IPS DF 6.9 (cell line): Measurements from ENCODE around the gene BBOX1.

Experiments used
- DNase-seq: peaks from one replicate; pipeline ENCODE4 v3.0.0-alpha.2; 2013; ENCODE audit warnings: low read depth, low spot score
- H3K27ac ChIP-seq: one replicate; pipeline ENCODE4 v1.5.1; 2013; ENCODE audit warnings: low read length, control low read depth
- H3K27me3 ChIP-seq: 2 replicates; pipeline ENCODE4 v1.6.1; 2013; ENCODE audit warnings: mild to moderate bottlenecking, low read length; ENCODE audit not compliant: control insufficient read depth, insufficient read depth
- H3K36me3 ChIP-seq: 2 replicates; pipeline ENCODE4 v1.6.1; 2013; ENCODE audit warnings: low read length; ENCODE audit not compliant: control insufficient read depth, insufficient read depth
- H3K4me1 ChIP-seq: 2 replicates; pipeline ENCODE4 v1.6.1; 2013; ENCODE audit warnings: low read length; ENCODE audit not compliant: control insufficient read depth, insufficient read depth
- H3K4me3 ChIP-seq: 2 replicates; pipeline ENCODE4 v1.5.1; 2013; ENCODE audit warnings: mild to moderate bottlenecking, low read length
- H3K9me3 ChIP-seq: 2 replicates; pipeline ENCODE4 v1.6.1; 2013; ENCODE audit warnings: low read length, inconsistent platforms; ENCODE audit not compliant: control insufficient read depth, insufficient read depth
- WGBS: extraction: QIAGEN DNeasy Blood & Tissue Kit; methylation state at CpG from one replicate; pipeline ENCODE4 v1.1.7; 2013; ENCODE audit warnings: mixed read lengths, missing lambda C conversion rate; ENCODE audit not compliant: insufficient read length, insufficient coverage; 5-methylcytosine and 5-hydroxymethylcytosine counted together

Gene BBOX1

DNA sequence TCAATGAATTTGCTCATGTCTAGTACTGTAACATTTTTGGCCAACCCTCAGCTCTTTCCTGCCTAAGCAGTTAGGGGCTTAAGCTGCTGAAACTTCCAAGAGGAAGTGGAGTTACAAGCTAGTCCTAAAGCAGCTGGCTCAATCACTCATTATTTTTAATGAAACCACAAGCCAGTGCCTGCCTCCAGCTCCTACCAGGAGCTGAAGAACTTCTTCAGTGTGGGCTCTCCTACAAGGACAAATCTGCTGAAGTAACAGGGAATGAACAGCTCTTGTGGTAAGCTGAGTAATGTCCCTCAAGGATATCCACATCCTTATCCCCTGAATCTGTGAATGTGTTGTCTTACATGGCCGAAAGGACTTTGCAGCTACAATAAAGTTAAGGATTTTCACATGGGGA, 112.5 kb downstream of the BBOX1 start:
- no CpG with 5 or more reads among the region's 1 CpG for WGBS
- DNase-seq, result no peak
- Histone ChIP-seq H3K4me1 (no peaks in the 10 kb centered on the region; the same call in 1 of the 2 replicates), H3K27me3 (no peaks in the 10 kb centered on the region), H3K9me3 (no peaks in the 10 kb centered on the region), H3K36me3 (no peaks in the 10 kb centered on the region), H3K4me3 (no peak overlapping the region), H3K27ac (no peak overlapping the region)

GRCh38 chr11:27158456-27159334, 118.1 kb downstream of the BBOX1 start:
- Histone ChIP-seq H3K4me3 (no peak overlapping the region), H3K27ac (no peak overlapping the region), H3K27me3 (no peaks in the 10 kb centered on the region), H3K36me3 (no peaks in the 10 kb centered on the region), H3K9me3 (no peaks in the 10 kb centered on the region), H3K4me1 (no peaks in the 10 kb centered on the region)
- WGBS, result no CpG with 5 or more reads among the region's 10 CpGs
- peak; percentile 20 for DNase-seq

- no peak for DNase-seq
- no CpG with 5 or more reads among the region's 2 CpGs for WGBS
- no peaks in the 10 kb centered on the region for H3K36me3 ChIP-seq
- no peak overlapping the region for H3K4me3 ChIP-seq
- H3K9me3 ChIP-seq, result no peaks in the 10 kb centered on the region
- no peaks in the 10 kb centered on the region for H3K4me1 ChIP-seq
- no peak overlapping the region for H3K27ac ChIP-seq
- H3K27me3 ChIP-seq, result no peaks in the 10 kb centered on the region
Measured at GRCh38 chr11:27159335-27159679, 118.7 kb downstream of the BBOX1 start.

DNA sequence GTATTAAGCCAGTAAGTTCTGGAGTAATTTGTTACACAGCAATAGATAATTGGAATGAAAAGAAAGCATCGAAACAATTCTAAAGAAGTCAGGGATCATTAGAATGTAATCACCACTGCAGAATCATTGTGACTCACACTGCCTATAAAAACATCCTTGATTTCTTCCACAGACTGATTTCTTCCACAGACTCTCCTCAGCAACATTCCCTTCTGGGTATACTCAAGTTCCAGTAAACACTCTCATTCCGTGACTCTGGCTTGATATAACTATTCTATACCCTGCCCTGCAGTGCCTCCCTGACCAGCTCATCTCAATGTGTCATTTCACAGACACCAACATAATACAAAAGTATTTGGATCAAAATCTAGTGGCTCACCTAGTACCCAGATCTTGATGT, 120.5 kb downstream of the BBOX1 start:
- no peak overlapping the region for H3K4me3 ChIP-seq
- no peaks in the 10 kb centered on the region for H3K4me1 ChIP-seq
- H3K27me3 ChIP-seq, result no peaks in the 10 kb centered on the region
- DNase-seq, result no peak
- no peaks in the 10 kb centered on the region for H3K36me3 ChIP-seq
- no CpG with 5 or more reads among the region's 2 CpGs for WGBS
- H3K27ac ChIP-seq, result no peak overlapping the region
- H3K9me3 ChIP-seq, result no peaks in the 10 kb centered on the region

DNA sequence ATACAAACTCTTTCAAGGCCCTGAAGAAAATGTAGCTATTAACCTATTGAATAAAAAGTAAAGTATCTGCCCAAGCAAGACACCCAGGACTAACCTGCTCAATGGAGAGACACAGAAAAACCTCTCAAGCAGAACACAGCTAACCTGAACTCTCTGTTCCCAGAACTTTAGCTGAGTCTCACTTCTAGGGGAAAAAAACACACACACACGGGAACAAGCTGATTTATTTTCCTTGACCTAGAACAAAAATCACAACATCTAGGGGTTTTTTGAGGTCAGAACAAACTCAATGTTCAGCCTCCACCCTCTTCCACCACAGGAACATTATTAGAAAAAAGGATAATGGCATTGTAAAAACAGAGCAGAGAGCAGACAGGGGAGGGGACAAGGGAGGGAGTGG, 121.6 kb downstream of the BBOX1 start:
- no peak overlapping the region for H3K4me3 ChIP-seq
- WGBS, result no CpG with 5 or more reads among the region's 1 CpG
- H3K36me3 ChIP-seq, result no peaks in the 10 kb centered on the region
- no peaks in the 10 kb centered on the region for H3K27me3 ChIP-seq
- no peaks in the 10 kb centered on the region for H3K9me3 ChIP-seq
- H3K27ac ChIP-seq, result no peak overlapping the region
- H3K4me1 ChIP-seq, result no peaks in the 10 kb centered on the region
- no peak for DNase-seq

DNA sequence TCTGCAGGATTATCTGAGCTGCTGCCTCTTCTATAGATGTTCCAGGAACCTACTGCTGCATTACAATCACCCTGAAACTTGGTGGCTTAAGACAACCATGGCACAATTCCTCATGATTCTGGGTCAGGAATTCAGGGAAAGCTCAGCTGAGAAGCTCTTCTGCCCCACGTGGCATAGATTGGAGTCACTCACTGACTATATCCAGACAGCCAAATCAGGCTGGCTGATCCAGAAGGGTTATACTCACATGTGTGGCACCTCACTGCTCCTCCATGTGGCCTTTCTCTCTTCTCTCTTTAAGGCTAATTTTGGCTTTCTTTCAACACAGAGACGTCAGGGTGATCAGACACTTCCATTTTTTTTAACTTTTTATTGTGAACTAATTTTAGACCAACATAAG, 125.5 kb downstream of the BBOX1 start:
- no peak overlapping the region for H3K4me3 ChIP-seq
- no CpG with 5 or more reads among the region's 2 CpGs for WGBS
- DNase-seq, result no peak
- H3K36me3 ChIP-seq, result no peaks in the 10 kb centered on the region
- H3K27ac ChIP-seq, result no peak overlapping the region
- H3K27me3 ChIP-seq, result no peaks in the 10 kb centered on the region
- H3K4me1 ChIP-seq, result no peaks in the 10 kb centered on the region
- H3K9me3 ChIP-seq, result no peaks in the 10 kb centered on the region

DNA sequence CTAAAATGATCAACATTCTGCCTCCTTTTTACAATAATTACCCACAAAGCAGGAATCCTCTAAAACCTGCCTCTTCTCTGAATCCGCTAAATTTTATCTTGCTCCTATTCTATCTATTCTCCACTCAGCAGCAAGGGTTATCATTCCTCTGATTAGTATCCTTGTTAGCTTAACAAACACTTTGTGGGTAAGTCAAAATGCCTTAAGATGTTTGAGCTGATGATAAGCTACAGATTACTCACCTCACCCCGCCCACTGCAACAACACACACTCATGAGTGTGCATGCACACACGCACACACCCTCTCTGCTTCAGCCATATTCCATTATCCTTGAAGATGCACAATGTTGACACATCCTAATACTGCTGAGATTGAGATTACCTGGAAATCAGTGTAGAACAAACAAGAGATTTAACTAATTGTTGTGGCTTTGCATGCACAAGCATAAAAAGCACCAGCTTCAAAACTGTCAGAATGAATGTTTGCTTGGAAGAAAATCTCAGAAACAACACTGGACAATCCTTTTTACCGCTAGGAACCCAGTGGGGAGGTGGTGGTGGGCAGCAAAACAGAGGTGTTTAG, 130.9 kb downstream of the BBOX1 start:
- H3K27ac ChIP-seq, result no peak overlapping the region
- no peak for DNase-seq
- H3K4me1 ChIP-seq, result no peaks in the 10 kb centered on the region
- H3K9me3 ChIP-seq, result no peaks in the 10 kb centered on the region
- no peaks in the 10 kb centered on the region for H3K36me3 ChIP-seq
- H3K27me3 ChIP-seq, result no peaks in the 10 kb centered on the region
- H3K4me3 ChIP-seq, result no peak overlapping the region
- no CpG with 5 or more reads among the region's 4 CpGs for whole genome bisulfite sequencing

GRCh38 chr11:27173545-27173944, 132.9 kb downstream of the BBOX1 start:
- Histone ChIP-seq H3K27ac (no peak overlapping the region), H3K9me3 (no peaks in the 10 kb centered on the region), H3K4me3 (no peak overlapping the region), H3K27me3 (no peaks in the 10 kb centered on the region), H3K36me3 (no peaks in the 10 kb centered on the region), H3K4me1 (no peaks in the 10 kb centered on the region)
- no CpG with 5 or more reads among the region's 1 CpG for WGBS
- no peak for DNase-seq

GRCh38 chr11:27174021-27174420, 133.4 kb downstream of the BBOX1 start:
- no peak overlapping the region for H3K27ac ChIP-seq
- H3K4me1 ChIP-seq, result no peaks in the 10 kb centered on the region
- no peaks in the 10 kb centered on the region for H3K36me3 ChIP-seq
- DNase-seq, result no peak
- H3K9me3 ChIP-seq, result no peaks in the 10 kb centered on the region
- H3K4me3 ChIP-seq, result no peak overlapping the region
- WGBS, result no CpG with 5 or more reads among the region's 4 CpGs
- no peaks in the 10 kb centered on the region for H3K27me3 ChIP-seq

GRCh38 chr11:27174672-27175210, 134.1 kb downstream of the BBOX1 start:
- no peak overlapping the region for H3K4me3 ChIP-seq
- H3K27ac ChIP-seq, result no peak overlapping the region
- no CpG with 5 or more reads among the region's 9 CpGs for WGBS
- DNase-seq, result no peak
- no peaks in the 10 kb centered on the region for H3K9me3 ChIP-seq
- no peaks in the 10 kb centered on the region for H3K4me1 ChIP-seq
- H3K36me3 ChIP-seq, result no peaks in the 10 kb centered on the region
- no peaks in the 10 kb centered on the region for H3K27me3 ChIP-seq
